GF-D8 (cell line): Measurements from ENCODE around the gene ANKRD49.

Source experiments
- DNase-seq: peaks from one replicate; lab custom pipeline; 2025; lab: John Stamatoyannopoulos, UW

Gene ANKRD49, protein sequence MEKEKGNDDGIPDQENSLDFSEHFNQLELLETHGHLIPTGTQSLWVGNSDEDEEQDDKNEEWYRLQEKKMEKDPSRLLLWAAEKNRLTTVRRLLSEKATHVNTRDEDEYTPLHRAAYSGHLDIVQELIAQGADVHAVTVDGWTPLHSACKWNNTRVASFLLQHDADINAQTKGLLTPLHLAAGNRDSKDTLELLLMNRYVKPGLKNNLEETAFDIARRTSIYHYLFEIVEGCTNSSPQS

DNA sequence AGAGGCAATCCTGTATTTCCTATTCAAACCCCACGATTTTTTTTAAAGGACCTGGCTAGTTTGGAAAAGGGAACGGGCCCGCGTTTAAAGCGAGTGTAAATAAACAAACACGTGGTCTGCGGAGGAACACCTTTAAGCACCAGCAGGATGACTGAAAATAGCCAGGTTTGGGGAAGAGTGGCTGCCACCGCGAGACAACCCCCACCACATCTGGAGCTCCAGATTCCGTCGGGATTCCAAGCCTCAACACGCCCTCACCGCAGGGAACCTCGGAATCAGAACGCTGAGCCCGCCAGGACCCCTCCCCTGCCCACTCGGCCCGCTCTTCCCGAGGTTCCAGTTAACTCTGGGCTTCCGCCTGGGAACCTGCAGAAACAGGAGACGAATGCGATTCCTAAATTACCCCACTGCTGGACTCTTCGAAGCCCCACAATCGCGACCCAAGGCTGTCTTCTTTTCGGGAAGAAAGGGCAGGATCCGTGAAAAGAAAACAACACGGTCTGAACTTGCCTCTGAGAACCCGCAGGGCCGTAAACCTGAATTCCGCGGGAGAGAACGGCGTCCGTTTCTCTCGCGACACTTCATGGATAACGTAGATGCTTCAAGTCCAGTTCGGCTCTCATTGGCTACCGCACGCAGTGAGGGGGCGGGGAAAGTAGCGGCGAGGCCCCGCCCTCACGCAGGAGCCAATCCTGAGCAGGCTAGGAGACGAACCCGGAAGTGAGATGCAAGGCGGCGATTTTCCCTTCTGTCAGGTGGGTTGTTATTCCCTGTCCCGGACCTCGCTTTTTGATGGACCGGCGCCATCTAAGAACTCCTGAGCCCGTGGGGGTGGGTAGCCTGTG, at the start of gene ANKRD49, which contains the start of gene MRE11:
Gene ANKRD49 (plus strand): TSS at position 704 of the 845 bp plus-strand sequence. CDS start 2,710 bp downstream, outside the sequence.
Gene MRE11 (minus strand): TSS at position 564 of the 845 bp plus-strand sequence. CDS start 1,043 bp downstream, outside the sequence.
- DNase-seq: peak; percentile 93

DNA sequence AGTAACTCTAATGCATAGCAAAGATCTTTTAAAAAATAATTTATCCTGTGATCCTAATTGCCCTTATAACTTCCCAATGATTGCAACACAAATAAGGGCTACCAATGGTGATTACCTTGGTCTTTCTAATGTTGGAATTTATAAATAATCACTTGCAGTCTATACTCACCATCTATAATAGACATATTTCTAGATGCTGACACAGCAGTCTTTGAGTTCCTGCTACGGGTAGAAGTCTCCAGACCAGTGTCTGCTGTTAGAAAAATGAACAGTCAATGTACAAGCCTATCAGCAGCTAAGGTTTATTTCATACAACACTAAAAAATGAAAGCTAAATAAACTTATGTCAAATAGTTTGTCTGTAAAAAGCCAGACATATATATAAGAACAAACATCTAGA, 48.1 kb upstream of the ANKRD49 start:
- no peak for DNase-seq

- no peak for DNase-seq
Observed at GRCh38 chr11:94447149-94447548, 46.6 kb upstream of the ANKRD49 start.

GRCh38 chr11:94449029-94449428, 44.8 kb upstream of the ANKRD49 start:
- DNase-seq: no peak

- no peak for DNase-seq
Observed at GRCh38 chr11:94449437-94449836, 44.3 kb upstream of the ANKRD49 start.

DNA sequence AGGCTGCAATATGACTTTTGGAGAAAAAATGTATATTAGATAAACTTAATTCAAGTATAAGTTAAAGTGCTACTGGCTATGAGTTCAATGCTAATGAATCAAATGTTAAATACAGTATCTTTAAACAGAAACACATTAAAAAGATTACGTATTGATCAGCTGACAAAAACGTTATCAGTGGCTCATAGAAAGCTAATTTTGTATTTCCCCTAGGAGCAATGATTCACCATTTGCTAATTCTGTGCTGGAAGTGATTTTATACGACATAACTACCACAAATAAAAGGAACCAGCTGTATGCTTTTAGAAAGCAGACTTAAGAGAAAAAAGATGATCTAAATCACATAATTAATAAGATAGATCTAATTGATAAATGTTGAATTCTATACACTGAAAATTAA, 43.7 kb upstream of the ANKRD49 start:
- no peak for DNase-seq

- no peak for DNase-seq
Observed at GRCh38 chr11:94452988-94453387, 40.8 kb upstream of the ANKRD49 start.

DNA sequence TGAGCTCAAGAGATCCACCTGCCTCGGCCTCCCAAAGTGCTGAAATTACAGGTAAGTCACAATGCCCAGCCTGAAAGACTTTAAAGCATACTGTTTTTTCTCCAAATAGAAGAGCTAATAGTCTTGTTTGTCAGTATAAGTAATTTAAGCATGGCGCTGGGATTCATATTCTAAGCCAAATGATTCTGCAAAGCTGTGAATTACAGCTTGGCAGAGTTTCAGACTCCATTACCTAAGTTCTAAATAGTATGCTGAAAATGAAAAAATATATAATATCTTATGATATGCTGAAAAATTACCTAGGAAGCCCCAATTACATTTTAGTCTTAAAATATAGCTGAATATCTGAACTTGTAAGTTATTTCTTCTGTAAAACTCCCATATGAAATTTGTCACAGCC, 39.5 kb upstream of the ANKRD49 start:
- DNase-seq: no peak

- DNase-seq: no peak
Observed at GRCh38 chr11:94455861-94456260, 37.9 kb upstream of the ANKRD49 start.

DNA sequence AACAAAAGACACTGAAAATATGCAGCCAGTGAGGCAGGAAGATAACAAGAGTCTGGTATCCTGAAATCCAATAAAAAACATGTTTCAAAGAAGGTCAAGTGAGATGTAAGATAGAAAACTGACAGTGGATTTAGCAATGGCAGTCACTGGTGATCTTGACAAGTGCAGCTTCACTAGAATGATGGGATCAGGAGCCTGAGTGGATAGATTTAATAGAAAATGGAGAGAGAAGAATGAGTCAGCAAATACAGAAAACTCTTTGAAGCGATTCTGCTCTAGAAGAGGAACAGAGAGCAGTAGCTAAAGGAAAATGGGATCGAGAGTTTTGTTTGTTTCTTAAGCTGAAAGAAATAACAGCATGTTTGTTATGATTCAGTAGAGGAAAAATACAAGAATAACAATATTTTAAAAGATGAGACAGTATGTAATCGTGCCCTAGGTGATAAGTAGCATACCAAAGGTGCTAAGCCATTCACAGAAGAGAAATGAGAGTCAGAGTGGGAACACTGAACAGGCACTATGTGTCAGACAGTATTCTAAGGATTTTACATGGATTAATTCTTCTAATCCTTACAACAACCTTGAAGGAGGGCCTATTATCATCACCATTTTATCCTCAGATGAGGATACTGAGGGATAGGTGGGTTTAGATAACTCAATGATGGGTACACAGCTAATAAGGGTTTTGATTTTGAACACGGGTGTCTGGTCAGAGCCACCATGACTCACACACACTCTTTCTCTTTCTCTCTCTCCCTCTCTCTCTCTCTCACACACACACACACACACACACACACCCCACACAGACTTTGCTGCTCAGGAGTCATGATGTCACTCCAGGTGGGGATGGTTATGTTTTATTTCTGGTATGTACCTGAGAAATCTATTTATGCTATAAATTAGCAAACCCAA, 36.4 kb upstream of the ANKRD49 start:
- DNase-seq: no peak

GRCh38 chr11:94459576-94459975, 34.2 kb upstream of the ANKRD49 start:
- no peak for DNase-seq

- DNase-seq: no peak
Observed at GRCh38 chr11:94469416-94469815, 24.4 kb upstream of the ANKRD49 start.

- peak; percentile 64 for DNase-seq
Observed at GRCh38 chr11:94472916-94473799, 20.6 kb upstream of the ANKRD49 start.

- no peak for DNase-seq
Observed at GRCh38 chr11:94477624-94478023, 16.2 kb upstream of the ANKRD49 start.

DNA sequence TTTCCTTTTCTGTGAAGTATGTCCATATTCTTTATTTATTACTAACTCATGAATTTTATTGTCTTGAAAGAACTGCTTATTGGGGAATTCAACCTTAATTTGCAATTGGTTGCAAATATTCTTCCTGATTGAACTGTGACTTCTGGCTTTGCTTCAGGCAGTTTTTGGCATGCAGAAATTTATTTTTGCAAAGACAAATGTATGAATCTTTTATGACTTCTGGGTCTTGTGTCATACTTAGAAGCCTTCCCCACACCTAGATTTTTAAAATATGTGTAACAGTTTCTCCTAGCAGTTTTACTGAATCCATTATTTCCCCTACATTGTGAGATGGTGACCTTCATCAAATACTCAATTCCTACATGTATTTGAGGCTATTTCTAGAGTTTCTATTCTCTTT, 12.4 kb upstream of the ANKRD49 start:
- DNase-seq: no peak

DNA sequence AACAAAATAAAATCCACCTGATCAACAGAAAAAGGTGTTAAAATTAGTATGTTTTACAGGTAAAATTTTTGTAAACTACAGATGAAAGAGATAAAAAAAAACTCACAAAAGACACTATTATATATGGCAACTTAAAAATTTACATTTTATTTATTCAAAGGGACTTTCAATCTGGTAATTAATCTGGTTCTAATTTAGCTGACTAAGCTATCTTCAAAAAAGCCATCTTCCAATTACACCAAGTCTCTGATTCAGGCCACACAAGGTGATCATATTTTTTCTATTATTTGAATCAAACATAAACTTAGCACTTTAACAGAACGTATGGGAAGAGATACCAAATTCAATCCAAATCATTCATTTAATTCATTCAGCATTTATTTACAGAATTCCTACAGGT, 7.7 kb upstream of the ANKRD49 start:
- no peak for DNase-seq

DNA sequence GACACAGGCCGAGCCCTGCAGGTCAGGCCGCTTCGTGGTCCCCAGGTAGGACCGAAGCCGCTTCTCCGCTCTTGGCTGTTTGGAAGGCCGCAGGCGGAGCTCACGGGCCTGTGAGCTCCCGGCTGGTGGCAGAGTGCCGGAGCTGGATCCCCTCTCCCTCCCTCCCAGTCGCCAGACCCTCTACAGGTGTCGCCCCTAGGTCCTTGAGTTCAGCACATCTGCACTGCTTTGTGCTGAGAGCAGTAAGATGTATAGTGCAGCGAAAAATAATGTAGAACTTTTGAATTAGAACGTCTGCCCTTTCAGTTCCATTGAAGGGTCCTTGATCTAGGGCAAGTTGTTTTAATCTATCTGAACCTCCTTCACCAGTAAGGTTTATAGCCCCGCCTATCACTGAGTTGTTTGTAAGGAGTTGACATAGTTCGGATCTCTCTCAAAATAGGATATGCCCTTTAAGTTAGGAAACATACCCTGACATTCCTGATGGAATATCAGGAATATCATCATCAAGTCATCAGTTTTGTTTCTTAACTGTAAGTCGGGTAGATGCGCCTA, 419 bp downstream of the ANKRD49 start:
- DNase-seq: no peak

- DNase-seq: no peak
Observed at GRCh38 chr11:94500181-94500580, 6.4 kb downstream of the ANKRD49 start.

DNA sequence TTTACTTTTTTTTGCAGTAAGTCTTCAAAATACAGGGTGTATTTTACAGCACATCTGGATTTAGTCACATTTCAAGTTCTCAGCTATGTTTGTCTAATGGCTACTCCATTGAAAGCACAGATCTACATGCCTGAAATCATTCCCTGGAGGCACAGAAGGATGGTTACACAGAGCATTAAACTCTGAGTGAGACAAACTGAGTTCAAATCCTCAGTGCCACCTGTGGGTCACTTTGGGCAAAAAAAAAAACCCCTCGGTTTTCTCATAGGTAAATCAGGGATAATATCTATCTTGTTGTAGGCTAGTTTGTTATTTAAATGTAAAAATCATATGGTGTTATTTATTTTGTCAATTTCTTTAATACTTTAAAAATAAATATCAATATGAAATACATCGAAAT, 7.7 kb downstream of the ANKRD49 start:
- no peak for DNase-seq

DNA sequence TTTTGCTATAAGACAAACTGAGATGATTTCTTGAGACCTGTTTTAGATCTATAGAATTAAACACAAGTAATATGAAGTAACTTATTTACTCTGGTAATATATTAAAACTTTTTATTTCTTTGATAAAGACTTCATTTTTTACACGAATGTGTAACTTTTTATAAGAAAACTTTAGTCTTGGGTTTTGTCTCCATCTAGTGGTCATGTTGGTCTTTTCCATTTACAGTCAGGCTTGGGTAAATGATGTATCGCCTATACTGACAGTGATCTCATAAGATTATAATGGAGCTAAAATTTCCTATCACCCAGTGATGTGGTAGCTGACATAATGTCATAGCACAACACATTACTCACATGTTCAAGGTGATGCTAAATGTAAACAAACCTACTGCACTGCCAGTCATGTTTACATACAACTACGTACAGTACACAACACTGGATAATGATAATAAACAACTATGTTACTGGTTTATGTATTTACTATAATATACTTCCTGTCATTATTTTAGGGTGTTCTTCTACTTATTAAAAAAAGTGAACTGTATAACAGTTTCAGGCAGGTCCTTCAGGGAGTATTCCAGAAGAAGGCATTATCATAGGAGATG, 11.0 kb downstream of the ANKRD49 start:
- peak; percentile 4 for DNase-seq
